Colonic mucosa (tissue), 4 donors: ENCODE data around the gene PLXNA4. TPM values are rescaled to one million over a fixed set of nuclear protein-coding genes. Genes with fewer than 3 reads are reported as not detected.
"Not testable (repeated sequence)": the region's sequence is repeated elsewhere in the genome, so short reads cannot be mapped to it uniquely, and the experiment has no call there.

Source experiments
- DNase-seq: peaks from one replicate; pipeline ENCODE4 v3.0.0-alpha.2; 2020
- H3K27ac ChIP-seq: fragments of 200-600 bp; one replicate; pipeline ENCODE4 v1.8.0; 2021
- H3K27me3 ChIP-seq: fragments of 200-600 bp; one replicate; pipeline ENCODE4 v1.8.0; 2021
- H3K36me3 ChIP-seq: fragments of 200-600 bp; one replicate; pipeline ENCODE4 v1.8.0; 2021
- H3K4me1 ChIP-seq: fragments of 200-600 bp; one replicate; pipeline ENCODE4 v1.8.0; 2021; ENCODE audit warnings: mild to moderate bottlenecking
- H3K4me3 ChIP-seq: fragments of 200-600 bp; one replicate; pipeline ENCODE4 v1.8.0; 2021
- H3K9ac ChIP-seq, 2 donors: one replicate each; pipeline ENCODE4 v1.7.0; 2013; ENCODE audit warnings: control low read depth in 2 of 2, low read depth in 2 of 2, low read length in 2 of 2
- H3K9me3 ChIP-seq: fragments of 200-600 bp; one replicate; pipeline ENCODE4 v1.8.0; 2021
- intact Hi-C: fragments of 100-400 bp; cut with DNase I; formaldehyde crosslinking; loops from one replicate; pipeline ENCODE4 v1.14.1; 2022
- total RNA-seq, 2 donors: library from RNA; stranded (reverse); fragmentation: NEBNext Ultra II Directional in 1 of 2; extraction: Animal tissue kit (Norgen Biotek cat#: 25700) in 1 of 2; gene quantifications; one replicate each; pipeline ENCODE4 v1.2.1, GENCODE V29; 2021
- TF ChIP-seq, protein P1 (sequence below): fragments of 200-600 bp; IDR thresholded peaks from one replicate; pipeline ENCODE4 v1.8.0; 2022; ENCODE audit warnings: antibody characterized with exemption, mild to moderate bottlenecking
- donor health status: healthy.
- donor health status: DM: no; HTN: no; CAD: no.
- donor health status: DM: no; HTN: no; CAD: no.

The PLXNA4 gene
- total RNA-seq, 2 donors from 2014 or later = 0.15 to 0.77 TPM

DNA sequence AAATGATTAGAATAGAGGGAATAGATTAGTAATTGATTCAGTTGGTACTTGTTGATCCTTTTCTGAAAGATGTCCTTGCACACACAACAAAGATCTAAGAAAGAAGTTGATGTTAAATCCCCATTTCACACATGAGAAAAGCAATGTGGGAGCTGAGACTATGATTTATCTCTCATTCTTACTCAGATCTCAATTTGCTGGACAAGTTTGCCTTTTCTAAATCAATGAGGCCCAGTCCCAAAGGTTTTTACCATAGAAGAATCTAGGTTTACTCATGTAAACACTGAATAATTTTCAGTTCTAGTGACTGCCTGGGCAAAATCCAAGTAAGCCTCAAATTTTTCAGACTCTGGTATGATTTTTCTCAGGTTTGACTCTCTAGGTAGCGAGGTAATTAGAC, 25.5 kb upstream of the PLXNA4 start:
- no peaks in the 10 kb centered on the region for H3K9me3 ChIP-seq
- H3K9ac ChIP-seq = no peak overlapping the region
- H3K27me3 ChIP-seq = no peaks in the 10 kb centered on the region
- no peaks in the 10 kb centered on the region for H3K36me3 ChIP-seq
- no peak for DNase-seq
- no peaks in the 10 kb centered on the region for H3K4me1 ChIP-seq
- H3K4me3 ChIP-seq = no peak overlapping the region
- TF ChIP-seq, protein P1, sequence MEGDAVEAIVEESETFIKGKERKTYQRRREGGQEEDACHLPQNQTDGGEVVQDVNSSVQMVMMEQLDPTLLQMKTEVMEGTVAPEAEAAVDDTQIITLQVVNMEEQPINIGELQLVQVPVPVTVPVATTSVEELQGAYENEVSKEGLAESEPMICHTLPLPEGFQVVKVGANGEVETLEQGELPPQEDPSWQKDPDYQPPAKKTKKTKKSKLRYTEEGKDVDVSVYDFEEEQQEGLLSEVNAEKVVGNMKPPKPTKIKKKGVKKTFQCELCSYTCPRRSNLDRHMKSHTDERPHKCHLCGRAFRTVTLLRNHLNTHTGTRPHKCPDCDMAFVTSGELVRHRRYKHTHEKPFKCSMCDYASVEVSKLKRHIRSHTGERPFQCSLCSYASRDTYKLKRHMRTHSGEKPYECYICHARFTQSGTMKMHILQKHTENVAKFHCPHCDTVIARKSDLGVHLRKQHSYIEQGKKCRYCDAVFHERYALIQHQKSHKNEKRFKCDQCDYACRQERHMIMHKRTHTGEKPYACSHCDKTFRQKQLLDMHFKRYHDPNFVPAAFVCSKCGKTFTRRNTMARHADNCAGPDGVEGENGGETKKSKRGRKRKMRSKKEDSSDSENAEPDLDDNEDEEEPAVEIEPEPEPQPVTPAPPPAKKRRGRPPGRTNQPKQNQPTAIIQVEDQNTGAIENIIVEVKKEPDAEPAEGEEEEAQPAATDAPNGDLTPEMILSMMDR = no peak
- intact Hi-C loops = no loop called here
- no peak overlapping the region for H3K27ac ChIP-seq

DNA sequence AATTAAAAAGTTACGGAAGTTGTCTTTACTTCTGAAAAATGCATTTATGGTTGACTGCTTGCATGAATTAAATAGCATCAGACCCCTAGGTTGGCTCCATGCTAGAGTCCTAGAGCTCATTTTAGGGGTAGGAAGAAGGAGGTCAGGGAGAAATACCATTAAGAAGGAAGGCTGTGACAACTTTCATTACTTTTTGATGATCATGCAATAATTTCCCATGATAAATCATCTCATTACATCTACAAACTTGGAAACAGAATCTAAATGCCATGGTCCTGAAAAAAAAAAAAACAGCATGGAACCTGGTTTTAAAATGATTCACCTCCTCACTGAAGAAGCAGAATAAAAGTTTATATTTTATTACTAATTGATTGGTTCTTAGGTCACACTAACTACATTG, 20.3 kb upstream of the PLXNA4 start:
- TF ChIP-seq, protein P1 = no peak
- Histone ChIP-seq H3K27ac (no peak overlapping the region), H3K9me3 (no peaks in the 10 kb centered on the region), H3K36me3 (no peaks in the 10 kb centered on the region), H3K4me1 (no peaks in the 10 kb centered on the region), H3K4me3 (no peak overlapping the region), H3K9ac (no peak overlapping the region), H3K27me3 (no peaks in the 10 kb centered on the region)
- intact Hi-C loops = no loop called here
- DNase-seq = no peak

DNA sequence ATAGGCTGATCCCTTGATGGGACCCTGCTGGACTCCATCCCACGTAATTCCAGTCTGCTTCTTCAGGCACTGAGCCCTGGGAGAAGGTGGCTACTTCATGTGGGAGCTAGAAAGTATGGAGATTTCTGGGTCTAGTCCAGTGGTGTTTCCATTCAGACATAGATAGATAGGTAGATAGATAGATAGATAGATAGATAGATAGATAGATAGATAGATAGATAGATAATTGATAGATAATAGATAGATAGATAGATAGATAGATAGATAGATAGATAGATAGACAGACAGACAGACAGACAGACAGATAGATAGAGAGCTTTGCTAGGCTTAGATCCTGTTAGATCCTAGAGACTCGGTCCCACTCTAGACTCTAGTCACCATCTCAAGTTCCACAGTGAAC, 18.5 kb upstream of the PLXNA4 start:
- H3K4me3 ChIP-seq, DNase-seq, H3K9me3 ChIP-seq, intact Hi-C loops, H3K4me1 ChIP-seq, H3K36me3 ChIP-seq, H3K27ac ChIP-seq, H3K9ac ChIP-seq, H3K27me3 ChIP-seq: not testable (repeated sequence)

DNA sequence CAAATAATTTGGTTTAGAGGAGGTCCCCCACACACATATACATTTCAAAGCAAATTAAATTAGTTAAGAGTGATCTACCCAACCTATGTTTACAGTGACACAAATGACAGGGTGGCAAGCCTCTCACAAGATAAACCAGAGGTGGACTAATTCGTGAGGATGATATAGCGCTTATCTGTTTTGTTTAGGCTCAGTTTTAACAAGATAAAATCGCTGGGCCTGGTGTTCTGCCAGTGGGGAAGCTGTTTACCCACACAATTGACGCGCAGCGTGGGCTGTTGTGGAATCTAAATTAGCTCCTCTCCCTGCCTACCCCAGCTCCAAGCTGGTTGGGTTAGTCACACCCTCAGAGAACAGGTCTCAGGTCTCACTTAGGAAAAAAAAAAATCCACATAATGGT, 16.7 kb upstream of the PLXNA4 start:
- Histone ChIP-seq H3K36me3 (no peaks in the 10 kb centered on the region), H3K4me1 (no peaks in the 10 kb centered on the region), H3K9me3 (no peaks in the 10 kb centered on the region), H3K4me3 (no peak overlapping the region), H3K9ac (no peak overlapping the region), H3K27ac (no peak overlapping the region), H3K27me3 (no peaks in the 10 kb centered on the region)
- DNase-seq = no peak
- intact Hi-C loops = no loop called here
- TF ChIP-seq, protein P1 = no peak

DNA sequence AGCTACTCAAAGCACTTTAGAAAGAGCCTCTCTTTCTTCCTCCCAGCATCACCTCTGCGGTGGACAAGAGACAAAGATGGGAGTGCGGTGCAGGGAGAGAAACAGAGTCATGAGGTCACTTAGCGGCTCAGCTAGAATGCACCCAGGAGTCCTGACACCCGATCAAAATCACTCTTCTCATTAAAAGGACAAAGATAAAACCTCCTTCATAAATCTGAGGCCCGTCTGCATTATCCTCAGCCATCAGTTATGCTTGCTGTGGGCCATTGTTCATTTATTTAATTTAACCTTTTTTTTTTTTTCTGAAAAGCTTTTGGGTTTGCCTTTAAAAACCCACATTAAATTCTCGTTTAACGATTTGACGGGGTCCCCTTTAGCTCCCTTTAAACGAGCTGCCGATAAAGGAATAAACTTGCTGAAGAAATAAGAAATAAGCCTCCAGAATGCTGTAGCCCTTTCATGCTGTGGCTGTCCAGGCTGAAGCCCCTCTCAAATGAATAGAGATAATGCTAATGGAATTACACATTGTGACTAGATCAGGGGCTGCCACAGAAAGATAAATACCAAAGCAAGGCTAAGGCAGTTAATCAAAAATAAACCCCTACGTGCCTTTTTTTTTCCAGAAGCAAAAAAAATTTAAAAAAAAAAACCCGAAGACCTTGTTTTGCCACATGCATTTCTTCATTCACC, 16.1 kb upstream of the PLXNA4 start:
- Histone ChIP-seq H3K36me3 (no peaks in the 10 kb centered on the region), H3K27ac (no peak overlapping the region), H3K9me3 (no peaks in the 10 kb centered on the region), H3K4me3 (no peak overlapping the region), H3K27me3 (no peaks in the 10 kb centered on the region), H3K9ac (no peak overlapping the region), H3K4me1 (no peaks in the 10 kb centered on the region)
- TF ChIP-seq, protein P1 = no peak
- intact Hi-C loops = no loop called here
- no peak for DNase-seq

DNA sequence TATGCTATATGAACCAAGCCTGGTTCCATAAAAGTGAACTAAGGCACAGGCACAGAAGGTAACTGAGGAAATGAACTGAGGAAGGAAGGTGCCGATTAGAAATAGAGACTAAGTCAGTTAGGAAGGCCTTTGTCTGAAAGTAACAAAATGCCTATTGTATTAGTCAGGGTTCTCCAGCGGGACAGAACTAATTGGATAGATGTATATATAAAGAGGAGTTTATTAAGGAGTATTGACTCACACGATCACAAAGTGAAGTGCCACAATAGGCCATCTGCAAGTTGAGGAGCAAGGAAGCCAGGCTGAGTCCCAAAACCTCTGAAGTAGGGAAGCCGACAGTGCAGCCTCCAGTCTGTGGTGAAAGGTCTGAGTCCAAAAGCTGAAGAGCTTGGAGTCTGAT, 13.9 kb upstream of the PLXNA4 start:
- intact Hi-C loops = no loop called here
- Histone ChIP-seq H3K9me3 (no peaks in the 10 kb centered on the region), H3K27me3 (no peaks in the 10 kb centered on the region), H3K36me3 (no peaks in the 10 kb centered on the region), H3K27ac (no peak overlapping the region), H3K4me3 (no peak overlapping the region), H3K9ac (no peak overlapping the region), H3K4me1 (no peaks in the 10 kb centered on the region)
- no peak for DNase-seq
- TF ChIP-seq, protein P1 = no peak
